Stomach (tissue), 9 donors: ENCODE data around the gene OR10V1. TPM values are rescaled to one million over a fixed set of nuclear protein-coding genes. Genes with fewer than 3 reads are reported as not detected.
A peak's percentile ranks its signal among the peaks of the same experiment; 100 is the strongest.

Experiments
- DNase-seq, 2 donors: peaks; one replicate each; pipeline versions ENCODE4 v3.0.0 to v3.0.0-alpha.2; 2013 to 2019
- H3K27ac ChIP-seq, 5 donors: fragments of 200-600 bp in 4 of 5; sonication (generic) in 4 of 5; one replicate each; pipeline ENCODE4 v1.5.1; 2013 to 2019; ENCODE audit warnings: mild to moderate bottlenecking in 1 of 5, moderate library complexity in 1 of 5
- H3K27me3 ChIP-seq, 3 donors: fragments of 200-600 bp; sonication (generic); one replicate each; pipeline ENCODE4 v1.5.1; 2017 to 2019; ENCODE audit warnings: mixed run types in 1 of 3
- H3K36me3 ChIP-seq, 4 donors: fragments of 200-600 bp; sonication (generic); 1 replicate in 3 of 4; 2 replicates in 1 of 4; pipeline ENCODE4 v1.5.1; 2016 to 2019
- H3K4me1 ChIP-seq, 4 donors: fragments of 200-600 bp; sonication (generic); one replicate each; pipeline ENCODE4 v1.5.1; 2016 to 2019
- H3K4me3 ChIP-seq, 4 donors: fragments of 200-600 bp; sonication (generic) in 3 of 4; one replicate each; pipeline ENCODE4 v1.5.1; 2016 to 2019; ENCODE audit warnings: mild to moderate bottlenecking in 1 of 4
- H3K9me3 ChIP-seq, 4 donors: fragments of 200-600 bp; sonication (generic); one replicate each; pipeline ENCODE4 v1.5.1; 2016 to 2019
- CTCF ChIP-seq, 7 experiments: fragments of 450-650 bp in 4 of 7; fragments of 200-600 bp in 3 of 7; sonication (generic) in 3 of 7; IDR thresholded peaks; one replicate each; pipeline ENCODE4 v1.5.1; 2016 to 2019; ENCODE audit warnings: antibody characterized with exemption in 7 of 7, control low read depth in 2 of 7, mild to moderate bottlenecking in 1 of 7
- EP300 ChIP-seq: sonication (generic); formaldehyde crosslinking; IDR thresholded peaks from one replicate; pipeline ENCODE4 v1.6.1; 2017; ENCODE audit warnings: antibody characterized with exemption
- POLR2A ChIP-seq, 4 donors: fragments of 450-650 bp; IDR thresholded peaks; one replicate each; pipeline ENCODE4 v1.6.1; 2016; ENCODE audit warnings: antibody characterized with exemption in 4 of 4, control low read depth in 2 of 4, mild to moderate bottlenecking in 1 of 4, moderate library complexity in 1 of 4
- POLR2AphosphoS5 ChIP-seq, 3 donors: sonication (generic); formaldehyde crosslinking; IDR thresholded peaks; one replicate each; pipeline ENCODE4 v1.6.1; 2016; ENCODE audit warnings: antibody characterized with exemption in 3 of 3
- WGBS, 5 donors: extraction: QIAGEN DNeasy Blood & Tissue Kit in 3 of 5; methylation state at CpG; one replicate each; pipeline versions ENCODE4 v1.1.5 to v1.1.7; 2013 to 2018; 5-methylcytosine and 5-hydroxymethylcytosine counted together
- intact Hi-C: fragments of 100-400 bp; cut with DNase I; formaldehyde crosslinking; loops from one replicate; pipeline ENCODE4 v1.15.1; 2023; ENCODE audit warnings: low total_unique reads
- polyA plus RNA-seq, 3 donors: library from polyadenylated mRNA; stranded (reverse); fragments of 200-250 nt; gene quantifications; one replicate each; pipeline ENCODE4 v1.2.3, GENCODE V29; 2013
- total RNA-seq, 5 donors: library from RNA; depleted of rRNA; stranded (reverse); fragments of >200 nt; gene quantifications; one replicate each; pipeline versions ENCODE4 v1.1.0 to v1.2.3, GENCODE V29; 2014 to 2016
- donor health status: healthy with polysubstance abuse.
- donor health status: Bipolar disorder and iron deficiency.
- donor health status: healthy.

The OR10V1 gene
- total and polyA plus RNA-seq, 8 donors = not detected

- TF ChIP-seq POLR2A (IDR thresholded peaks at IDR 0.05) (no peak), POLR2AphosphoS5 (IDR thresholded peaks at IDR 0.05) (peak in 2 of 3 donors; percentile 2 to 7), CTCF (IDR thresholded peaks at IDR 0.05) (no peak), EP300 (no peak)
- DNase-seq = peak; percentile 87 to 92
- H3K27me3 ChIP-seq = no peaks in the 10 kb centered on the region
- intact Hi-C loops = loop anchor here (5.0 kb wide), 1 partner anchor 47 kb away; no protein-coding TSS in a partner anchor
- WGBS, 5 donors = 0 to 1% (median 0%) methylated on average over 25 to 80 of the region's 80 CpGs
- H3K27ac ChIP-seq = peak within 1 kb of the TSS; percentile 92 to 97 (median 95)
- H3K4me1 ChIP-seq = peaks cover 17 to 59% (median 51%) of the 10 kb centered on the region in 4 donors
- no peaks in the 10 kb centered on the region for H3K36me3 ChIP-seq
- peak within 1 kb of the TSS; percentile 73 to 89 (median 83) for H3K4me3 ChIP-seq
- H3K9me3 ChIP-seq = no peaks in the 10 kb centered on the region
These were observed 41.4 kb upstream of the OR10V1 start, which contains the start of gene STX3 for GRCh38 chr11:59754859-59755700. STX3 (plus strand) TSS chr11:59755376; CDS start chr11:59755606, 230 bp downstream.

GRCh38 chr11:59754494-59754858, 40.8 kb upstream of the OR10V1 start:
- WGBS, 5 donors = 0 to 3% (median 0%) methylated on average over 20 of the region's 20 CpGs
- DNase-seq = peak in 1 of 2 donors; percentile 47

GRCh38 chr11:59753650-59754493, 40.2 kb upstream of the OR10V1 start:
- peak overlapping the region; percentile 92 to 97 (median 95) for H3K27ac ChIP-seq
- no peaks in the 10 kb centered on the region for H3K36me3 ChIP-seq
- peak overlapping the region; percentile 73 to 89 (median 83) for H3K4me3 ChIP-seq
- peak in 6 of 7 experiments; percentile 83 to 98 (median 94) for TF ChIP-seq CTCF (IDR thresholded peaks at IDR 0.05)
- TF ChIP-seq POLR2AphosphoS5 (IDR thresholded peaks at IDR 0.05) = peak; percentile 39 to 78 (median 55)
- no peak for TF ChIP-seq POLR2A (IDR thresholded peaks at IDR 0.05)
- H3K4me1 ChIP-seq = peaks cover 17 to 48% (median 41%) of the 10 kb centered on the region in 4 donors
- DNase-seq = peak; percentile 90 to 94
- 31 to 34% (median 32%) methylated on average over 46 to 47 of the region's 47 CpGs for WGBS, 5 donors
- no peaks in the 10 kb centered on the region for H3K27me3 ChIP-seq
- H3K9me3 ChIP-seq = no peaks in the 10 kb centered on the region
- intact Hi-C loops = no loop called here

More at GRCh38 chr11:59754494-59754858, 40.8 kb upstream of the OR10V1 start:
- intact Hi-C loops = no loop called here
- no peaks in the 10 kb centered on the region for H3K27me3 ChIP-seq
- no peaks in the 10 kb centered on the region for H3K36me3 ChIP-seq
- H3K4me3 ChIP-seq = peak overlapping the region; percentile 73 to 89 (median 83)
- peak overlapping the region; percentile 92 to 97 (median 95) for H3K27ac ChIP-seq
- no peaks in the 10 kb centered on the region for H3K9me3 ChIP-seq
- H3K4me1 ChIP-seq = peaks cover 17 to 53% (median 46%) of the 10 kb centered on the region in 4 donors
- TF ChIP-seq POLR2A (IDR thresholded peaks at IDR 0.05) = no peak
- TF ChIP-seq CTCF (IDR thresholded peaks at IDR 0.05) = no peak
- no peak for TF ChIP-seq POLR2AphosphoS5 (IDR thresholded peaks at IDR 0.05)
- no peak for TF ChIP-seq EP300

- Histone ChIP-seq H3K27me3 (no peaks in the 10 kb centered on the region), H3K4me1 (no peaks in the 10 kb centered on the region), H3K36me3 (no peaks in the 10 kb centered on the region), H3K9me3 (no peaks in the 10 kb centered on the region), H3K27ac (no peak overlapping the region), H3K4me3 (no peak overlapping the region)
- WGBS, 5 donors = 76 to 85% (median 77%) methylated on average over 2 of the region's 2 CpGs
- intact Hi-C loops = no loop called here
- no peak for TF ChIP-seq EP300
- TF ChIP-seq POLR2A (IDR thresholded peaks at IDR 0.05) = no peak
- TF ChIP-seq POLR2AphosphoS5 (IDR thresholded peaks at IDR 0.05) = no peak
- no peak for TF ChIP-seq CTCF (IDR thresholded peaks at IDR 0.05)
- DNase-seq = no peak
These were observed 32.5 kb upstream of the OR10V1 start for GRCh38 chr11:59746111-59746510.
